Measurements from ENCODE around the gene MMP20.

DNA sequence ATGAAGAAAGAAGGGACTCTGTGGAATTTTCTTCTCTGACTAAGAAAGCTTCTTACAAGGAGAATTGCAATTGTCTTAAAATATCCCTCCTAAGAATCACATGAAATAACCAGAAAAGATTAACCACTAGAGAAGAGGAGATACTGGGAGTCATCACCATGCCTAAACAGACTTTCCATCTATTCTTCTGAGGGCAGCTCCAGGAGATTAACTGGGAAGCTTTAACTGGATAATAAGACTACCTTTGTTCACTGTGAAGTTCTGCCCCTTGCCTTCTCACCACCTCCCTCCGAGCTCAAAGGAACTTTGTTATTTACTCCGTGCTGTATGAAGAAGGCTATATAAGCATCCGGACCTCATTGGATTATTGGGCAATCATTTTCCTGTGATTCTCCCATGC, 70.0 kb downstream of the MMP20 start:
- TF ChIP-seq EZH2 (IDR thresholded peaks at IDR 0.05; ENCODE audit: borderline replicate concordance, low read depth, low read length, poor library complexity, severe bottlenecking) (no peak), CTCF (conservative IDR thresholded peaks at IDR 0.05; ENCODE audit: low read depth, low read length) (no peak)
